ENCODE data around the gene RPL7A. TPM values are rescaled to one million over a fixed set of nuclear protein-coding genes. Genes with fewer than 3 reads are reported as not detected.

Gene RPL7A
- total and polyA plus RNA-seq, 2 of the 4 experiments (the other 2 are of a cell fraction) = 3,220 to 4,096 TPM

GRCh38 chr9:133356391-133357091 lies 8.5 kb downstream of the RPL7A start, which contains the start of the genes SURF1 and SURF2:
Gene SURF1, minus strand, starts transcription at chr9:133356487. Its CDS starts 34 bp downstream, at chr9:133356453.
Gene SURF2, plus strand, starts transcription at chr9:133356550. Its CDS starts 43 bp downstream, at chr9:133356593.
- in situ Hi-C loops (cut with MboI; ENCODE audit: low sequenced_read_pairs) = no loop called here
- Histone ChIP-seq H3K79me1 (ENCODE audit: low read depth in 1 of 2, low read length in 2 of 2) (peaks cover 27 to 80% of the 10 kb centered on the region in 2 experiments), H3K4me1 (ENCODE audit: control insufficient read depth, insufficient read depth, low read length) (peaks cover 10% of the 10 kb centered on the region; the same call in 1 of the 2 replicates), H3K36me3 (ENCODE audit: control insufficient read depth, insufficient read depth, low read length) (peaks cover 42% of the 10 kb centered on the region), H2AK9ac (replicated peaks; ENCODE audit: low read depth, low read length, poor library complexity) (peak within 1 kb of the TSS; percentile 96), H3K14ac (replicated peaks; ENCODE audit: low read depth, low read length) (peak within 1 kb of the TSS; percentile 81; the same call in 1 of the 2 replicates), H3K9me3 (ENCODE audit: control insufficient read depth, insufficient read depth, low read length) (no peaks in the 10 kb centered on the region), H3K27me3 (ENCODE audit: control insufficient read depth, insufficient read depth, low read length) (no peaks in the 10 kb centered on the region), H3K56ac (ENCODE audit: extremely low read depth, insufficient read depth, low read length) (peak within 1 kb of the TSS; percentile 60; the same call in 1 of the 2 replicates), H4K5ac (ENCODE audit: low read depth, low read length) (peak within 1 kb of the TSS; percentile 83), H2BK20ac (ENCODE audit: low read depth, low read length) (no peak within 1 kb of the TSS), H3K9ac (ENCODE audit: low read depth, low read length) (peak within 1 kb of the TSS; percentile 88), H4K8ac (ENCODE audit: low read depth in 2 of 2, low read length in 2 of 2) (peak within 1 kb of the TSS; percentile 82 to 89; a peak in 2 of 4 replicates), H3K9me1 (ENCODE audit: insufficient read depth, low read length) (no peaks in the 10 kb centered on the region; the same call in 1 of the 2 replicates), H3K27ac (ENCODE audit: insufficient read depth, low read length) (peak within 1 kb of the TSS; percentile 87), H2AK5ac (ENCODE audit: low read depth, low read length) (peak within 1 kb of the TSS; percentile 66), H4K91ac (ENCODE audit: insufficient read depth, low read depth, low read length) (peak within 1 kb of the TSS; percentile 66), H2AFZ (replicated peaks; ENCODE audit: low read length, poor library complexity) (peak within 1 kb of the TSS; percentile 93), H3K23ac (ENCODE audit: low read depth, low read length) (peak within 1 kb of the TSS; percentile 75; the same call in 1 of the 2 replicates), H3K4me3 (ENCODE audit: insufficient read depth, low read depth, low read length) (peak within 1 kb of the TSS; percentile 99), H3K18ac (ENCODE audit: low read depth, low read length) (peak within 1 kb of the TSS; percentile 58; the same call in 1 of the 2 replicates), H3K4me2 (ENCODE audit: low read depth, low read length) (peak within 1 kb of the TSS; percentile 97), H4K20me1 (ENCODE audit: insufficient read depth, low read length) (peaks cover 51% of the 10 kb centered on the region), H2BK5ac (ENCODE audit: low read depth, low read length, poor library complexity, severe bottlenecking) (peak within 1 kb of the TSS; percentile 43), H2BK120ac (ENCODE audit: low read depth, low read length) (peak within 1 kb of the TSS; percentile 43; the same call in 1 of the 2 replicates), H2BK15ac (ENCODE audit: low read depth, low read length) (no peak within 1 kb of the TSS), H3K4ac (ENCODE audit: low read depth, low read length) (peak within 1 kb of the TSS; percentile 87)
- no peak for TF ChIP-seq RCOR1 (IDR thresholded peaks at IDR 0.05; ENCODE audit: insufficient replicate concordance, low read length)
- TF ChIP-seq NFE2L2 (IDR thresholded peaks at IDR 0.05; ENCODE audit: low read depth, low read length) = no peak
- peak; percentile 40; the same call in 1 of the 2 replicates for TF ChIP-seq POLR2A (IDR thresholded peaks at IDR 0.05; ENCODE audit: low read depth, low read length)
- no peak for TF ChIP-seq FOS (IDR thresholded peaks at IDR 0.05; ENCODE audit: low read depth, low read length)
- no peak for TF ChIP-seq BHLHE40 (IDR thresholded peaks at IDR 0.05; ENCODE audit: low read depth, low read length)
- TF ChIP-seq RFX5 (IDR thresholded peaks at IDR 0.05; ENCODE audit: low read depth, low read length) = no peak
- TF ChIP-seq, protein P1, sequence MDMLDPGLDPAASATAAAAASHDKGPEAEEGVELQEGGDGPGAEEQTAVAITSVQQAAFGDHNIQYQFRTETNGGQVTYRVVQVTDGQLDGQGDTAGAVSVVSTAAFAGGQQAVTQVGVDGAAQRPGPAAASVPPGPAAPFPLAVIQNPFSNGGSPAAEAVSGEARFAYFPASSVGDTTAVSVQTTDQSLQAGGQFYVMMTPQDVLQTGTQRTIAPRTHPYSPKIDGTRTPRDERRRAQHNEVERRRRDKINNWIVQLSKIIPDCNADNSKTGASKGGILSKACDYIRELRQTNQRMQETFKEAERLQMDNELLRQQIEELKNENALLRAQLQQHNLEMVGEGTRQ (IDR thresholded peaks at IDR 0.05; ENCODE audit: low read depth, low read length) = no peak
- peak; percentile 30; the same call in 1 of the 2 replicates for TF ChIP-seq MAZ (IDR thresholded peaks at IDR 0.05; ENCODE audit: borderline replicate concordance, low read depth, low read length)
- TF ChIP-seq MAFK (IDR thresholded peaks at IDR 0.05; ENCODE audit: low read depth, low read length) = no peak
- no peak for TF ChIP-seq RAD21 (IDR thresholded peaks at IDR 0.05; ENCODE audit: low read length)
- peak; percentile 70 for TF ChIP-seq MXI1 (IDR thresholded peaks at IDR 0.05; ENCODE audit: borderline replicate concordance, low read depth, low read length)
- peak; percentile 83 for ATAC-seq (ENCODE audit: low read depth)
- dilution Hi-C loops (cut with HindIII; ENCODE audit: low sequenced_read_pairs, unreplicated experiment) = no loop called here
- ChIA-PET POLR2A (ENCODE audit: unreplicated experiment) (interaction anchor here (1.1 kb wide), 1 partner anchor 9 kb away, joined by 6 read pairs; the partner anchor contains the start of genes MED22 and RPL7A), CTCF (no interaction called here)
- intact Hi-C loops (cut with micrococcal nuclease) = loop anchor here (2.0 kb wide), 1 partner anchor 130 kb away; no protein-coding TSS in a partner anchor
- DNase-seq = peak; percentile 66
- 0% methylated on average over 19 of the region's 78 CpGs; no CpG with 5 or more reads in 1 of the 2 experiments for WGBS, 2 experiments (ENCODE audit: extremely low coverage in 2 of 2, insufficient read length in 1 of 2)
- BruUV-seq (replicated peaks) = no TSS peak

Measured in IMR-90 (cell line).